NCI-H2196 (cell line): Measurements from ENCODE around the gene CELSR3.

Source experiments
- DNase-seq: peaks from one replicate; lab custom pipeline; 2025; ENCODE audit not compliant: unreplicated experiment; lab: John Stamatoyannopoulos, UW

The CELSR3 gene

DNA sequence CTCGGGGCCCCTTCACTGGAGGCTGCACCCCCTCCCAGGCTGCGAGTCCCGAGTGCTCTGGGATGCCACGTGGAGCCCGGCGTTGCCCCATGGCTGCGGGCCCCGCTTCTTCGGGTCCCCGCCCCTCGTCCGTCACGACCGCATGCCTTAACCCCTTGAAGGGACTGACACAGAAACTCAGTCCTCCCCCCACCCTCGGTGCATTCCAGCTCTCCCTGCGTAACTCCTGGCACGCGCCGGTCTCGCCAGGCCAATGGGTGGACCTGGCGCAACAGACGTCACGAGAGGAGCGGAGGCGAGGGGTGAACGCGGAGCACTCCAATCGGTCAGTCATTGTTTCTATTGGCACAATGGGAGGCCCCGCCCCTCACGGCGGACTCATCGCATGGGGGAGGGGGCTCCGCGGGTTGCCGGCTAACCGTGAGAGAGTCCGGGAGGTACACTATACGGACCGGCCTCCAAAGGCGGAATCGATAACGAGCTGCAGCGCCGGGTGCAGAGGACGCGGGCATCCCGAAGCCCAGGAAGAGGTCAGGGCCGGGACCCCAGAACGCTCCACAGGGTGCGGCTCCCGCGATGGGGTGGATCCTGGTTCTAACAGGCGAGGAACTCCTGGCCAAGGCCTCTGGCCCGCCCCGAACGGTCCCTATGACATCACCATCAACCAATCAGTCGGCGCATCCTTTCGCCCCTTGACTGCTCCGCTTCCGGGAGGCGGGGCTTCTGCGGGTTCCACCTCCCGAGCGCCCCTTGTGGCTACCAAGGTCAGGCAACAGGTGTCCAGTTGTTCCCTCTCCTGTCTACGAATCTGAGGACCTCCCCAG lies 1.0 kb upstream of the CELSR3 start:
- peak; percentile 92 for DNase-seq

DNA sequence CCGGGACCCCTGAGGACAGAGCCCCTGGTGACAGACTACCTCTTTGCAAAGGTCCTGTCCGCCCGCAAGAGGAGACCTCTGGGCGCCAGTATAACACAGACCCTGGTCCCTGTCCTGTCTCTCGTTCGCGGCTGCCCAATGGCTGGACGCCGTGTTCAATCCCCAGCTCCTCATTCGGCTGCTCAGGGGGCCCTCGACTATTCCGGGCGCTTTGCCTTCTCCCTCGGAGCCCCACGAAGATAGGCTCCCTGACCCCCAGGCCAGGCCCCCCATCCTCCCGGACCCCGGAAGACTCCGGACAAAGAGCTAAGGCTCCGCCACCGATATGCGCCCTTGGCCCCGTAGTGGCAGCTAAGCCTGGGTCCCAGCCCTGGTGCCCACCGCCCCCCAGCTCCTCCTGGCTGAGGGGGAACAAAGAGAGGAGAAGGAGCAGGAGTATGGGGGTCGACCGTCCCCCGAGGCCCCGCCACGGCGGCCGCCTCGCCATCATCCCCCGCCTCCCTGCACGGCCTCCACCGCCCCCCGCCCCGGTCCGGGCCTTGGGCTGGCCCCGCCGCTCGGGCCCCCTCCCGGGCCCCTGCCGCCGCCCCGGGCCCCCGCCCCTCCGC lies 437 bp downstream of the CELSR3 start:
- no peak for DNase-seq

DNA sequence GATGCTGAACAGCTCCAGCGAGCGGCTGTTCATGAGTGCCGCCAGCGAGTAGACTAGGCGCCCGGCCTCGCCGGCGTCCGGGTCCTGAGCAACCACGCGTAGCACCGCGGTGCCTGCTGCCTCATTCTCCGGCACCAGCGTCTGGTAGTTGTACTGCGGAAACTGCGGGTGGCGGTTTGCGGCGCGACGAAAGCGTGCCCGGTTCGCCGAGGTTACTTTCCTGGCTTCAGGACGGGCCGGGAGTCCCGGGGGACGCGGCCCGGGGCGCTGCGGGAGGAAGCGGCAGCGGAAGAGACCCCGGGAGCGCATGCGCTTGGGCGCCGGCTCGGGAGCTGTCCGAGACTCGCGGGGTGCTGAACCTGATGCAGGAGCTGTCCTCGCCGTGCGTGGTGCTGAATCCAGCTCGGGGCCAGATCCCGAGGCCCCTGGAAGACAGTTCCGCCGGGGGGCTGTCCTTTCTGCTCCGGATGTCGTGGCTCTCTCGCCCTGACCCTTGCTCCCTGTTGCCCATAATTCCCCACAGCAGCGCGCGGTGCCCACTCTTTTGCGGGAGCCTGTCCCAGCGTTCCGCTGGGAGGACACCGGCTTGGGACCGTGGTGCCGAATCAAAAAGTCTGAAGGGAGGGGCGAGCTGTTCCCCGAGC lies 1.1 kb downstream of the CELSR3 start:
- no peak for DNase-seq

DNA sequence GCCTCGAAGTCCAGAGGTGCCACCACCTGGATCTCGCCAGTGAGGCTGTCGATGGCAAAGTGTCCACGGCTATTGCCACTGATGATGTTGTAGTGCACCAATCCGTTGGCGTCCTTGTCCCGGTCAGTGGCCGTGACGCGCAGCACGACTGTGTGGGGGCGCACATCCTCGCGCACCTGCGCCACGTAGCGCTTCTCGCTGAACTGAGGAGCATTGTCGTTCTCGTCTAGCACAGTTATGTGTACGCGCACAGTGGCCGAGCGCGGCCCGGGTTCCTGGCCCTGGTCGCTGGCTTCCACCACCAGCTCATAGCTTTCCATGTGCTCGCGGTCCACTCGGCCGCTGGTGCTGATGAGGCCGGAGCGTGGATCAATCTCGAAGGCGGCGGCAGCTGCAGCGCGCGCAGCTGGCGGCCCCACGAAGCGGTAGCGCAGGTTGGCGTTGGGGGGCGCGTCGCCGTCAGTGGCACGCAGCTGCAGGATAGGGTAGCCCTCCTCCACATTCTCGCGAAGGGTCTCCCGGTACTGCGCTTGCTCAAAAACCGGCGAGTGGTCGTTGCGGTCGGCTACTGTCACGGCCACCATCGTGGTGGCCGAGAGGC lies 1.8 kb downstream of the CELSR3 start:
- DNase-seq: no peak

DNA sequence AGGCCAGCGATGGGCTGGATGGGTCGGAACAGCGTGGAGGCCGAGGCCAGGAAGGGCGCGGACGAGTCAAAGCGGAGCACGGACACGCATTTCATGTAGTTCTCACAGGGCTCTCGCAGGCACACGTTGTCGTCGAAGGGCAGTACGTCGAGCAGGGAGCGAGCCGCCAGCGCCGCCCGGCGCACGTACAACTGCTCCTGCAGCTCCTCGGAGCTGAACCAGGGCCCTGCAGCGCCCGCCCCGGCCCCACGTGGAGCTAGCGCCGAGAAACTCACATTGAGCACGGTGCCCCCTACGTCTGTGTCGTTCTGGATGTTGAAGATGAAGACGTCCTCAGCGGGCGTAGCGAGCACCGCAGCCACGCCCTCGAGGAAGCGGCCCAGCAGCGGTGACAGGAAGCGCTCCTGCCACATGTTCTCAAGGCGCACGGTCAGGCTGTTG lies 5.8 kb downstream of the CELSR3 start:
- DNase-seq: no peak

DNA sequence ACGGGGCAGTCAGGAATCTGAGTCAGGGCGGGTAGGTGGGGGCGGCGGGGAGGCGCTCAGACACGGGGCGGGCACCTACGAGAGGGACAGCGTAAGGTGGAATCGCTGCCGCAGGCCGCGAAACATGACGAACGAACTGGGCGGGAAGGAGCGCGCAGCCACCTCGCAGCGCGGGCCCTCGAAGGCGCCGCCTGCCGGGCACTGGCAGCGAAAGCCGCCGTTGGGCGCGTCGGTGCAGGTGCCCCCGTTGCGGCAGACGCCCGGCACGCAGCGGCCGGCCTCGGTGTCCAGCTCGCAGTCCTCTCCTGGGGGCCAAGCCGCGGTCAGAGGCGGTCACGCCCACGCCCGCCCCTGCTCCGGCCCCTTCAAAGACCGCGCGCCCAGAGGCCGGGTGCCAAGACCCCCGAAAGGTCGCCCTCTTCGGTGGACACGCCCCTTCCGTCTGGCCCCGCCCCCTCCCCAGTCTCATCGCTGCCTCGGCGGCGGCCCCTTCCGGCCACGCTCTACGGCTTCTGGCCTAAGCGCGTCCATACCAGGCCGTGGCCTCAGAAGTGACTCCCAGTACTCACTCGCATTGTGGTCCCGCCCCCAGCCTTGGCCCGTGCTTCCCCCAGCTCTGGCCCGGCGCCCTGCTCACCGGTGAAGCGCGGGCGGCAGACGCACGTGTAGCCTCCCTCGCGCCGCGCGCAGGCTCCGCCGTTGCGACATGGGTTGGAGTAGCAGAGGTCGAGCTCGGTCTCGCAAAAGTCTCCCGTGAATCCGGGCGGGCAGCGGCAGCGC lies 6.4 kb downstream of the CELSR3 start:
- no peak for DNase-seq

DNA sequence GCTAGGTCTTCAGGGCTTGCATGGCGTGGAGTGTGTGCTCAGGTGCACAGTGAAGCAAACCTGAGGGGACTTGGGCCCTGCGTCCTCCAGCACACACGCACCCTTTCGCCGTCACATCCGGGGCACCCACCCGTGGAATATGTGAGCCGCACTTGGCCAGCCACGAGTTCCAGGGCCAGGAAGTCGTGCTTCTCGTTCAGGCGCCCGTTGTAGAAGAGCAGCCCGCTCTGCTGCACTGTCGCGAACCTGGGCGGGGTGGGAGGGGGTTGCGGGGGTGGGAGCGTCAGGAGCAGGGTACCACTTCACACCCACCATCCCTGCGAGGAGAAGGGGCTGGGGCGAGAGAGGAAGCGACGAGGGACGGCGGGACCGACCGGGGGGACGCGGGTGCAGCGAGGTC lies 7.1 kb downstream of the CELSR3 start:
- no peak for DNase-seq

DNA sequence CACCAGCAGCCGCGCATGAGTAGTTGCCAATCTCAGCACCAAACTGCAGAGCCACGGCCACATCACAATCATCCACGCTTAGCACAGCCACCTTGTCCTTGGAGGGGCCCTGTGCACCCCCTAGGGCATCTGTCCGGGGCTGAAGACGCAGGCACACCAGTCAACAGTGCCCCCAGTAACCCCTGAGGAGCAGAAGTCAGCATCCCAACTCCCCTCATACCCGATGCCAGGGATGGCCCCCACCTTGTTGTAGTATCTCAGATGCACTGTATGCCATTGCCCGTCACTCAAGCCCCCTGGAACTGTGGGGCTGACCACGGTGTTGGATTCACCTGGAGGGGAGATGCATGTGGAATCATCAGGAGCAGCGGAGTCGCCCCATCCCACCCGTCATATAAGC lies 7.6 kb downstream of the CELSR3 start:
- no peak for DNase-seq

DNA sequence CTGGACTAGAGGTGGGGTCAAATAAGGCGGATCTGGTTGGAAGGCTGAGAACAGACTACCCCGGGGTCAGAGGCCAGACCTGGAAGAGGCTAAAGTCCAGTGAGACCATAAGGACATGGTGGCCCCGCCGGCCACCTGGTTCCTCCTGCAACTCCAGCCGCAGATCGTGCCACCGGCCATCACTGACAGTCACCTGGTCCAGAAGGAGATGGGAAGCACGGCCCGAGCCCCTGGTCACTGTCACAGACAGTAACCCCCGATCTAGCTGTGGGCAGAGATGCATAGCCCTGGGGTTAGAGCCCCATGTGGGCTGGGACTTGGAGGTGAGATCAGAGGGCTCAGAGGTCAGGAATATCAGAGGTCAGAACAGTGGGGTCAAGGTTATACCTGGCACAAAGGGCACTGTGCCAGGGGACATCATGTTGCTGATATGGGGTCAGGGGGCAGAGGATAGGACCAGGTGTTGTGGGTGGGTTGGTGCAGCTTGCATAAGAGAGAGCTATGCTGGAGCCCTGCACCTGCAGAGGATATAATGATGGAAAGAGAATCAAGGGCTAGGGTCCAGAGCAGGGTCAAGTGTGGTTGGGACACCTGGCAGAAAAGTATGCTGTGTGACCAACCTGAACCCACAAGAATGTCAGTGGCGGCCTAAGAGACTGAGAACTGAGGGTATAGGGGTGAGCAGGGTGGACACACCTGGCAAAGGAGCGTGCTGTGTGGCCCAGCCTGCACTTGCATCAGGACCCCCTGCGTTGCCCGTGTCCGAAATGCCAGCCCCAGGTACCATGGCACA lies 9.6 kb downstream of the CELSR3 start:
- DNase-seq: no peak

DNA sequence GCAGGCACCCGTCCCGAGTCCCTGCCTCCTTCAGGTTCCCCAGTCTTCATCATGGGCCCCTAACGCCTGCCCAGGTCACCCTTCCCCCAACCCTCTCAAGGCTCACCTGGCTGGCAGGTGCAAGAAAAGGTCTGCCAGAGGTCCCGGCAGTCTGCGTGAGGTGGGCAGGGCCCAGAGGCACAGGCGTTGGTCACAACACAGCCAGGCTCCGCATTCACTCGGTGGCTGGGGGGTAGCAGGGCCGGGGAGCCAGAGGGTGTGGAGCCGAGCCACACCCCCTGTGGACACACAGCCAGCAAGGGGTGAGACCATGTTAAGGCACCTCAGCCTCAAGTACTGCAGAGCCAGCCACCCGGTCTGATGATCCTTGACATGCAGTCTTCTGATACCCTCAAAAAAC lies 10.9 kb downstream of the CELSR3 start:
- DNase-seq: no peak

DNA sequence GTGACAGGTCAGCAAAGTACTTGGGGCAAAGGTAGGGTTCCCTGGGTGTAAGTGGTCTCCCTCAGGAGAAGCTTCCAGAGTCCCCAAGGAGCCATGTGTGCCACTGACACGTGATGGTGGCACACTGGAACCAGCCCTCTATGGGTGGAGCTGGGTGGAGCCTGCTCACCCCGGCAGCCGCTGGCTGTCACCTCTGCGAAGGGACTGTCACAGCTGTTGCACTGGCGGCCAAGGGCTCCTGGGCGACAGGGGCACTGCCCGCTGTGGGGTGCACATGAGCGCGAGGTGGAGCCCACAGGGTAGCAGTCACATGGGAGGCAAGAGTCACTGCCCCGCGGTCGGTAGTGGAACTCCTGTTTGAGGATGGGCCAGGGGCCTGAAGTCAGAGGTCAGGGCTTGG lies 12.0 kb downstream of the CELSR3 start:
- no peak for DNase-seq

DNA sequence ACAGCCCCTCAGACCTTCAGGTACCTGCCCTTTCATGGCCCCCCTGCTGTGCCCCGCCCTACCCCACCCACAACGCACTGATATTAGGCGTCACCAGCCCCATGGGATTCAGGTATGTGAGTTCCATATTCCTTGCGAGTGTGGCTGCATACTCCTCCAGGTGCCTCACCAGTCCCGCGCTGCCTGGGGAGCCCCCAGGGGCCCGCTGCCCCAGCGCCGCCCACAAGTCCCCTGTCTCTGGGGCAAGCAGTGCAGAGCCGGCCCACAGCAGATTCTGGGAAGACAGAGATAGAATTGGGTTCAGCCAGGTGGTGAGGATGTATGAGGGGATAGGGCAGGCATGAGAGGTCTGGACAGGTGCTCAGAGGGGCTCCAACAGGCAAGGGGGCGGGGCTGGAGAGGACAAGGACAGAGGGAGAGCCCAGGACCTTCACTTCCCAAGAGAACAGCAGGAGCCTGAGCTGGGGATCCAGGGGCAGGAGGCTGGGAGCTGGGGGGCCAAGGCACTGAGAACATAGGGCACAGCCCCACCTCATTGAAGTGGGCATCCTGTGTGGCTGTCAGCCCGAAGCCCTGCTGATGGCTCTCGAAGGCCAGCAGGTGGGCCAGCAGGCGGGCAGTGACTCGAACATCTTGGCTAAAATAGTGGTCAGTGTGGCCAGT lies 14.4 kb downstream of the CELSR3 start:
- no peak for DNase-seq

DNA sequence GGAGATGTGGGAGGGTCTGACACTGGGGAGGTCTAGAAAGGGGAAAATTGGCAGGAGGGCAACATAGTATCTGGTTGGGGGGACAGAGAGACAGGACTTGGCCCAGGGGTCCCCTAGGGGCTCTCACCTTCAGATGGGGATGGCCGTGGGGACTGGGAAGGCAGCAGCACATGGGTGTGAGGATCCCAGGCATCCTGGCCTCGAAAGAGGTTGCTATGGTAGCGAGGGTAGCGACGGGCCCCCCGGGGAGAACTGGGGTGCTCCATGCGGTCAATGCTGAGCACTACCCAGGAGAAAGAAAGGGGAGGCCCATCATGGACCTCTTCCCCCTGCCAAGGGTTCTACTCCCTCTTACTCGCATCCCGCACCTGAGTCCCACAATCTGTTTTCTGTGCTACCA lies 15.0 kb downstream of the CELSR3 start:
- DNase-seq: no peak

DNA sequence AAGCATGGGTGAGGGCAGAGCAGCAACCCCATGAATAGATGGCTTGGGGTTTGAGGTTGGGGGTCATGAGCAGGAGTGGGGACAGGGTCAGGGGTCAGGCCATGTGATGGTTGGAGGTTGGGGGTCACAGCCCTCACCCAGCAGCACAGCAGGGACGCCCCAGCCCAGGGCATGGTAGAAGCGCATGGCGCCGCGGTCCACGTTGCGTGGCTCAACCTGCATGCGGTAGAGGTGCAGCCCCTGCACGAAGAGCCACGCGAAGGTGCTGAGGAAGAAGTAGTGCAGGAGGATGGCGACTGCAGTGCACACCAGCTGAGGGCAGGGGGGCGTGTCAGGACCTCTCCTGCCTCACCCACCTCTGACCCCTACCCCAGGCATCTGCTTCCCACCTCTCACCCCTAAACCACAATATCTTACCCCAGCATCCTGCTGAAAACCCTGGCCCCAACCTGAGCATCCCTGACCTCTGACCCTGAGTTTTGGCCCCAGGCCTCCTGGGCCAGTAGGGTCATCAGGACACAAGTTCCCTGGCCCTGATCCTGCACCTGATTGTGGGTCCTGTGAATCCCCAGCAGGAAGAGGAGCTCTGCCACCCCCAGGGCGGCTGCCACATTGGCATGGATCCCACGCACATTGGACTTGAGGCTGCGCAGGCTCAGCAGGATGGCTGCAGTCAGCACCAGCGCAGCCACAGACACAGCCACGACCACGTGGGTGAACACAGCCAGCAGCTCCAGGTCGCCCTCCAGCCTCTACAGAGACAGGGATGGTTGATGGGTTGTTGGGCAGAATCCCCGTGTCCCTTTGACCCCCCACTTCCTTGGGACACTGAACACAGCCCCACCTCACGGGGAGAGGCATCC lies 17.6 kb downstream of the CELSR3 start:
- DNase-seq: no peak

DNA sequence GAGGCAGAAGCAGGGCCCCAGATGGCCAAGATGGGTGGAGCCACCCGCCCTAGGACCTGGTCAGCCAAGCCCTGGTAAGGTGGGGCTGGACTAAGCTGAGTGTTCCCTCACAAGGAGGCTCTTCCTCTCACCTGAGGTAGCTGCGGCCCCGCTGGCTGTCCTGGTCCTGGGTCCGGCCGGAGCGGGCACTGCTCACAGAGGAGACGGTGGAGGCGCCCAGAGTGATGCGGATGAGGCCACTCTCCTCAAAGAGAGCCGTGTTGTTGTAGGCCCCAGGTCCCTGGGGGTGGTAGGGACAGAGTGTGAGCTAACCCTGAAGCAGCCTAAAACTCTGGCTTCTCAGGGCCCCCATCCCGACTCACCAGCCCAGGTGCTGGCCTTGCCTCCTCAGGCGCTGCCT lies 20.1 kb downstream of the CELSR3 start:
- DNase-seq: no peak

DNA sequence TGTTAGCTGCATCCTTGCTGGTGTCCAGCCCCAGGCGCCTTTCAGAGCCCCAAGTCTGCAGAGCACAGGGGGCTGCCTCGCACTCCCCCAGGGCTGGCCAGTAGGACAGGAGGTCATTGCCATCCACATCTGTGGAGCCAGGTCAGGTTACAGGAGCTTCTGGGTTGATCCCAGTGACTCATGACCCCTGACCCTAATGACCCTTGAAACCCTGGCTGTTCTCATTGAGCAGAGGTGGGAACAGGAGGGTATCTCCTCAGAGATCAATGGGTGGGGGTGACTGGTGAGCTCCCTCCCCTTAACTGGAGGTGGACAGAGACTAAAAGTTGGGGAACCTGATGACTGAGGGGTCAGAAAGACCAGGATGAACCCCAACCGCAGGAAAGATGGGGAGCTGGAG lies 21.3 kb downstream of the CELSR3 start:
- no peak for DNase-seq

DNA sequence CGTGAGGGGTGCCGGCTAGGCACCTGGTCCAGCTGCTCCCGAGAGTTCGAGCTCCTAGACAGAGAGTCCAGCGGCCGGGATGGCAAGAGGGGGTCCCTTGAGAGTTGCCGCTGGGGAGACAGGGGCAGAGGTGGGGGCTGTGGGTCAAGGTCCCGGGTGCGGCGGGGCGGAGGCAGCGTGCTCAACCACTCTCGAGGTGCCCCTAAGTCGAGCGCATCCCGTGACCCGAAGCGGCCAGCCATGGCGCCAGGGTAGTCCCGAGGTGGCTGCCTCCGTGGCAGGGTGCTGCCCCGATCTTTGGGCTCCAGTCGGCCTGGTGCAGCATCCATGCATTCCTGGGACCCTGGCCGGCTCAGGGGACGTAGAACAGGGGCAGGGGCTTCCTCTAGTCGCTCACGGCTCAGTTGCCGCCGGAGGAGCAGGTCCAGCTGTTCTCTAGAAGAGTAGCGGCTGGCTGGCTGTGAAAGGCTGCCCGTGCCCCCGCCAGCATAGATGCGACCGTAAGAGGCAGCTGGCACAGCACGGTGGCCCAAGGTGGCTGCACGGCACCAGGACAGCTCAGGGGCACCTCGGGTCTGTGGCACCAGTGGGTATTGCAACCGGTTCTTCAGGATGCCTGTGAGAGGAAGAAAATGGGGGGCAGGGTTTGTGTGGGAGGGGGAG lies 22.6 kb downstream of the CELSR3 start:
- no peak for DNase-seq

DNA sequence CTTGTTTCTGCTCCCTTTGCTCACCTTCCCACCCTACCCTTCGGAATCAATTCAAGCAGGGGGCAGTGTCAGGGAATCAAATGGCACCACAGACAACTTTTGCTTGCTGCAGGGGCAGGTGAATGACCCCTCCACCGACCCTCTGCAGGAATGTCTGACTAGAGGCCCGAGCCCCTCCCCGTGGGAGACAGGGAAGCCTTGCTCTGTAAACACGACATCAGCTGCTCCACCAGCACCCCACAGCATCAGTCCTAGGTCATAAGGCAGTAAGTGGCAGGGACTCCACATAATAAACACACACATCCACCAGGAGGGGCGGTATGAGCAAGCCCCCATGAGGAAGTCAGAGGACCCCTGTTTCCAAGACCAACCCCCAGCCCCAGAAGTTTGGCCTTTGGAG lies 25.4 kb downstream of the CELSR3 start:
- DNase-seq: no peak
